GM19395 (cell line): Measurements from ENCODE around the gene SYT8.

ENCODE experiments used
- ATAC-seq: cut with Tn5 transposase; IDR thresholded peaks from one replicate; pipeline ENCODE4 v1.9.1; 2021; ENCODE audit warnings: mild to moderate bottlenecking, moderate library complexity; ENCODE audit not compliant: unreplicated experiment

Gene SYT8

DNA sequence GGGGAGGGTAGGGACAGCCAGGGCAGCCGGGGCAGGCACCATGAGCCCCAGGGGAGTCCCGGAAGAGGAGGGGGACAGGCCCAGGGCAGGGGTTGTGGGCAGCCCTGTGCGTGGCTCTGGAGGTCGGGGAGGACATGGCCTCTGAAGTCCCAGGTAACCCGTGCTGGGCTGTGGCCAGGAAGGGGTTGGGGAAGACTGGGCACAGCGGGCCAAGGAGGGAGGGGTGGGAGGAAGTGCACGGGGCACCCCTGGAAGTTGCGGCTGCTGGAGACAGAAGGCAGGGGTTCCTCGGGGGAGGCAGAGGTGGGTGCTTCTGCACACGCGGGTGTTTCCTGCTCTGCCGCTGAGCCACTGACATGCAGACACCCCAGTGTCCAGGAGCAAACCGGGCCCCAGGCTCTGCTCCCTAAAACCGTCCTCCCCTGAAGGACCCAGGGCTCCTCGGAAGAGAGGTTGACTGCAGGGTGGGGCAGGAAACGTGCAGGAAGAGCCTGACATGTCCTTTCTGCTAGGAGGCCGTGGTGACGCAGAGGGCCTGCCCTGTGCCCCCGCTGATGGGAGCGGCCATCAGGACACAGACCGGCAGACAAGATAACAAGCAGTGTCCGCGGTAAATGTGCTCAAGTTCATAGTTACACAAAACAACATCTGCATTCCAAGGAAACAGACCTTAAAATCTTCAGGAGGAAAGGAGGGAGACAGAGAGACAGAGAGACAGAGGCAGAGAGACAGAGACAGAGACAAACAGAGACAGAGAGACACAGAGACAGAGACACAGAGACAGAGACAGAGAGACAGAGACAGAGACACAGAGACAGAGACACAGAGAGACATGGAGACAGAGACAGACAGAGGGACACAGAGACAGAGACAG lies 9.7 kb downstream of the SYT8 start:
- no peak for ATAC-seq

DNA sequence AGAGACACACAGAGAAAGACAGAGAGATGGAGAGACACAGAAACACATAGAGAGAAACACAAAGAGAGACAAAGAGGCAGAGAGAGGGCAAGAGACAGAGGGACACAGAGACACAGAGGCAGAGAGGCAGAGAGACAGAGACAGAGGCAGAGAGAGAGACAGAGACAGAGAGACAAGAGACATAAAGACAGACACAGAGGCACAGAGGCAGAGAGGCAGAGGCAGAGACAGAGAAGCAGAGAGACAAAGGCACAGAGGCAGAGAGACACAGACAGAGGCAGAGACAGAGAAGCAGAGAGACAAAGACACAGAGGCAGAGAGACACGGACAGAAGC lies 10.3 kb downstream of the SYT8 start:
- ATAC-seq: no peak

DNA sequence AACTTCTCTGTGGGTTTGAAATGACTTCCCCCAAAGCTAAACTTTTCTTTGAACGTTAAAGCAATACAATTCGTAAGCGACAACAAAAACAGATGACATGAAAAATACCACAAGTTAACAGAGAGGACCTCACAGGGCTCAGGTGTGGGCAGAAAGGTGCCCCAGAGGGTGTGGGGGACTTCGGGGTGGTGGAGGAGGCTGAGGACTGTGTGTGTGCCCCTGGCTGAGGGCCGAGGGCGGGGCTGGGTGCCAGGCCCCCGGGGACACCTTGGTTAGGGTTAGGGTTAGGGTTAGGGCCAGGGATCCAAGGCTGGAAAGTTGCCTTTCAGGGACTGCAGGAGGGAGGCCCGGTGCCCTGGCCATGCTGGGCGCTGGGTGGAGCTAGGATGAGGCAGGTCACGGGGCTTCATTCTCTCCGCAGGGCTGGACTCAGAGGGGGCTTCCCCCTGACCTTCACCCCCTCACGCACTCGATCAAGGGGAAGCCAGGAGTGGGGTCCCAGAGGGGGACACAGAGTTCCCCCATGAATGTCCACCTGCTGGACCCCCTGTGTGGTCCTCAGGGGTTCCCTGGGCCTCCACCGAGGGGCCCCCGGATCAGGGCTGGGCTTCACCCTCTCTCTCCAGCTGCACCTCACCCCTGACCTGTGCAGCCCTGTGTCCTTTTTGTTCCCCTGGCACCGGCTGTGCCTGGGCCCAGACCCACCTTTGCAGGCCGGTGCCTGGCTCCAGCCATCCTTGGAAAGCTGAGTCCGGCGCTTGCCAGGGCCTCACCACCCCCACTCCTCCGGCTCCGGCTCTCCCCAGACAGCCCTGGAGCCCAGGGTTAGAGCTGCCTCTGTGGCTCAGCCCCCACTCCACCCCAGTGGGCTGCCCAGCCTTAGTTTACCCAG lies 11.0 kb downstream of the SYT8 start:
- no peak for ATAC-seq

DNA sequence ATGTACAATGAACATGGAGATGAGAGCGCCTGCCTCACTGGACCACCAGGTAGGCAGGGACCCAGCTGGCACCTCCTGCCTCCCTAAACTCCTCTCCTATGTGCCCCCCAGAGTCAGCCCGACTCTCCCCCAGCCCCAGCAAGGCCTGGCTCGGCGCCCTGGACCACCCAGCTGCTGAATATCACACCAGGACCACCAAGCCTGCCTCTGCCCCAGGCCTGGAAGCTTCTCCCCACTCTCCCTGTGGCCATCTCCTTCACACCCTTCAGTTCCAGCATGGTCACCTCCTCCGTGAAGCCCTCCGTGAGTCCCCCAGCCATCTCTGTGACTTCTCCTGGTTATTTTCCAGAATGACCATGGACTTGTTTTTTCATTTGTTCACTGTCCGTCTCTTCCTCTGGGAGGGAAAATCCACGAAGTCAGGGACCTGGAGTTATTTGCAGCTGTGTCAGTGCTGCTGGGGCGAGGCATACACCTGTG lies 11.7 kb downstream of the SYT8 start:
- ATAC-seq: no peak

DNA sequence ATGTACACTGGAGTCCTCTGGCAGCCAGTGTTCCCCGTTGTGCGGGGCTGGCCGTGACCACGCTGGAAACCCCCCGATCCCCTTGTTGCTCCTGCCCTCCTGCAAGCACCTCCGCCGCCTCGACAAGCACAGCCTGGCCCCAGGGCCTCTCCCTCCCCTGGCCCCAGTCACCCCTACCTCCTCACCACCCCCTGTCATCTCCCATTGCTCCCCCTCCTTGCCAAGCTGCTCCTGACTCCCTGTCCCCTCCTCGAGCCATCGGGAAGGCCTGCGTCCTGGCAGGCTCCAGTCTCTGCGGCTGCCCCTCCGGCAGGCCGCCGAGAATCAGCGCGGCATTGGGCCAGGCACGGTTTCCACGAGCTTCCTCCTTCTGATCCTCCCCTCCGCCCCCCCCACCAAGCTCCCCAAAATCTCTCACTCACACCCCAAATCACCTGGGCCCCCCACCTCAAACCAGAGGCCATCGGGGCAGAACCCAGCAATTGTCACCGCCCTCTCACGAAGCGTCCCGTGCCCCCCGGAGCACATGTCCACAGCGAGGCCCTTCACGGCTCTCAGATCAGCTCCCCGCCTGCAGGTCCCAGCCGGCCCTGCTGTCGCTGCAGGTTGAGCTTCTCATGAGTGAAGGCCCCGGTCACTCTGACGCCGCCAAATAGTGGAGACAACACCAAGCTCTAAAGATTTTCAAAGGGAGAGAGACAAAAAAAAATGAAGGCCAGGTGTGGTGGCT lies 12.4 kb downstream of the SYT8 start:
- ATAC-seq: no peak

DNA sequence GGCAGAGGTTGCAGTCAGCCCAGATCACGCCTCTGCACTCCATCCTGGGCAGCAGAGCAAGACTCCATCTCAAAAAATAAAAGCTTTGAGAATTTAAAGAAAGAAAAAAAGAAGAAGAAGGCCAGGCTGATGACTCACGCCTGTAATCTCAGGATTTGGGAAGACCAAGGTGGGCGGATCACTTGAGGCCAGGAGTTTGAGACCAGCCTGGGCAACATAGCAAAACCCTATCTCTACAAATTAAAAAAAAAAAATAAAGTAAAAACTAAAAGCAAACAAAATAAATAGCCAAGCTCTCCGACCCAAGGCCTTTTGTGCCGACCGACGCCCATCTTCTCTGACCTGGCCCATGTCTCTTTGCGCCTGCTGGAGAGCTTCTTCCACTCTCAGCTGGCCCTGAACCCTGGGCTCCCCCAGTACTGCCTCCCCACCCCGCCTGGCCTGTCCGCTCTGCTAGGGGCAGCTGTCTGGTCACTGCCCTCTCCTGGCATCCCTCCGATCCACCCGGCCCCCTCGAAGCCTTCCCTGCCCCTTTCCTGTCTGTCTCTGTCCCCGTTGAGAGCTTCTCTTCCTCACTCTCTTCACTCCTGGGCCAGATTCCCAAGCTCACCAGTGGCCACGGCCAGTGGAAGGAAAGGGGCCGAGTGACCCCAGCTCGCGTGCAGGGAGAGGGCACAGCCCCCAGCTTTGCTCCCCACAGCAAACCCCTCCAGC lies 13.3 kb downstream of the SYT8 start:
- ATAC-seq: no peak

DNA sequence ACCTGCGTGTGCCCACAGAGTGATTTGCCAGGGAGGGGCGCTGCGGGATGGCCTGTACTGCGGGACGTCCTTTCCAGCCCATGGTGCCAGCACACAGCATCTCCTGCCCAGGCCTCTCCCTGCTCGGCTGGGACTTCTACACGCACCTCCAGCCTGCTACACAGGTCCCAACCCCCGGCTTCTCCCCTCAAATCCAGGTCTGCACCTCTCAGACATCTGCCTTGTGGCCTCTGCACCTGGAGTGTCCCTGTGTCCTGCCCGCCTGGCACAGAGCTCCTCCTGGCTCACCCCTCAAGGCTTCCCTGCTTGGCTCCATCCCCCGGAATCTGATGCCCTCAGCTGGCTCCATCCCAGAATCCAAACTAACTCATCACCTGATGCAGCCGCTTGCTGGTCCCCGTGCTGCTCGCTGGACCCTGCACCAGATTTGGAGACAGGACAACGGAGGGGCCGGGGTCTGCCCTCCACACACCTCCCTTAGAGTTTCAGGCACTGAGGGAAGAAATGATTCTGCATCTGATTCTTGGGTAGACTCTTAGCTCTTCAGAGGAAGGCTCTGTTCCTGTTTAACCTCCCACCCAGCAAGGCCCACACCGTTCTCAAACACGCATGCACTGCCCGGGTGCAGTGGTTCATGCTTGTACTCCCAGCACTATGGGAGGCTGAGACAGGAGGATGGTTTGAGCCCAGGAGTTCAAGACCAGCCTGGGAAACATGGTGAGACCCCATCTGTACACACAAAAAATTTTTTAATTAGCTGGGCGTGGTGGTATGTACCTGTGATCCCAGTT lies 14.0 kb downstream of the SYT8 start:
- ATAC-seq: no peak

DNA sequence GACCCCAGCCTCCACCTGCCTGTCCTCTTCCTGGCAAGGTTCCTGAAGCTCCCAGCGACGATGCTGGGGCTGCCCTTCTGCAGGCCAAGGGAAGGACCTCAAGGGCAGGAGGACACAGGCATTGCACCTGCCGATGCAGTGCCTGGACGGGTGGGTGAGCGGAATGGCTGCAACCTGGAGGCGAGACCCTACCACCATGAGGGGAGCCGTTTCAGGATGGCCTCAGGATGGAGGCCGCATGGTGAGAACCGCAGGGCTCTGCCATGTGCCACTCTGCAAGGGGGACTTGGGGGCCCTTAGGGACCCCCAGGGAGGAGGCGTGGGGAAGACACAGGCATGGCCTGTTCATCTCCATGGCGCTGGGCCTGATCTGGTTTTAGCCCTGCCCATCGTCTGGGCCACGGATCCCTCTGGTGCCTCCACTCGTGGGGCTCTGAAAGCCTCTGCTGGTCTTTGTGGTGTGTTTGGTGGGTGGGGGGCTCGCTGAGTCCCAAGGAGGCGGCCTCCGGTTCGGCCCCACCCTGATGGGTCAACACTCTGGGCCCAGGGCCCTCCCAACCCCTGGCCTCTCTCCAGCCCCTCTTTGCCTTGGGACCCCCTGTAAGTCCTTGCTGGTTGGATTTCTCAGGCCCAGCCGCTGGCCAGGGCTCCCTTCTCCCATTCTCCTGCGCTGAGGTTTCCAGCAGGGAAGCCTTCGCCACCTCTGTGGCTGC lies 16.8 kb downstream of the SYT8 start:
- no peak for ATAC-seq

DNA sequence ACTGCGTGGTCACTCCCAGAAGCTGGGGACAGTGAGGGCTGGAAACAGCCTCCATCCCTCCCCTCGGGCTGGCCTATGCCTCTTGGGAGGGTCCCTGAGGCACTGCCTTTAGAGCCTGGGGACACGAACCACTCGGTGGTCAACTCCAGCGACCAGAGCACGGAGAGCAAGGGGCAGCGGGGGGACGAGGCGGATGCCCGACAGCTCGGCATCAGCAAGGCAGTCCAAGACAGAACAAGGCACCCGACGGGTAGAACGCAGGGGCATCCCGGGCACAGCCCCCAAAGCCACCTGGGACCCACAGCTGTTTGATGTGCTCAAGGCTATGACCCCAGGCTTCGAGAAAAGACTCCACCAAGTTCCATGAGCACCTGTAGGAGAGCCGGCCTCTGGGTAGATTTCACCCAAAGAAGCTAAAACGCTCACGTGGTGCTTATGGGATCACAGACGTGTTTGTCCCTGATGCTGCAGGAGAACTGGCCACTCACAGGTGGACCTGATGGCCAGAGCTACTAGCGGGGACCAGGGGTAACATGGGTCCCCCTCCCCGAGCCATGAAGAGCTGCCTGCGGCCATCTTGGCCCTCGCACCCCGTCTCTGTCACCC lies 17.6 kb downstream of the SYT8 start:
- peak; percentile 2 for ATAC-seq

DNA sequence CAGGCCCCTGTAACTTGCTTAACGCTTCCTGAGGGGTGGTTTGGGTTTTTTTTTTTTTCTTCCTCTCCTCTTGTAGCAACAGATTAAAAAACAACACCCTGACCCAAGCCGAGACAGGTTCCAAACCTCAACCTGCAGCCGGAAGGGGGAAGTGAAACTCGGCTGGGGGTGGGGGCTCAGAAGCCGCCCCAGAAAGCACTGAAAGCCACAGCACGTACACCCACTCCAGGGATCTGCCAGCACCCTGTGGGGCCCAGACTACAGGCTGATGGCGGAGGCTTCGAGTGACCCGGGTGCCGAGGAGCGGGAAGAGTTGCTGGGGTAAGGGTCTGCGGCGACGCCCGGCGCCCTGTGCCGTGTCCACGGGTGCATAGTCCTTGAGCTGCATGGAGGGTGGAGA lies 18.1 kb downstream of the SYT8 start, which contains the start of gene LSP1:
Gene LSP1 (plus strand): TSS at position 208 of the 400 bp plus-strand sequence. CDS start 61 bp downstream, at position 269.
- peak; percentile 42 for ATAC-seq

DNA sequence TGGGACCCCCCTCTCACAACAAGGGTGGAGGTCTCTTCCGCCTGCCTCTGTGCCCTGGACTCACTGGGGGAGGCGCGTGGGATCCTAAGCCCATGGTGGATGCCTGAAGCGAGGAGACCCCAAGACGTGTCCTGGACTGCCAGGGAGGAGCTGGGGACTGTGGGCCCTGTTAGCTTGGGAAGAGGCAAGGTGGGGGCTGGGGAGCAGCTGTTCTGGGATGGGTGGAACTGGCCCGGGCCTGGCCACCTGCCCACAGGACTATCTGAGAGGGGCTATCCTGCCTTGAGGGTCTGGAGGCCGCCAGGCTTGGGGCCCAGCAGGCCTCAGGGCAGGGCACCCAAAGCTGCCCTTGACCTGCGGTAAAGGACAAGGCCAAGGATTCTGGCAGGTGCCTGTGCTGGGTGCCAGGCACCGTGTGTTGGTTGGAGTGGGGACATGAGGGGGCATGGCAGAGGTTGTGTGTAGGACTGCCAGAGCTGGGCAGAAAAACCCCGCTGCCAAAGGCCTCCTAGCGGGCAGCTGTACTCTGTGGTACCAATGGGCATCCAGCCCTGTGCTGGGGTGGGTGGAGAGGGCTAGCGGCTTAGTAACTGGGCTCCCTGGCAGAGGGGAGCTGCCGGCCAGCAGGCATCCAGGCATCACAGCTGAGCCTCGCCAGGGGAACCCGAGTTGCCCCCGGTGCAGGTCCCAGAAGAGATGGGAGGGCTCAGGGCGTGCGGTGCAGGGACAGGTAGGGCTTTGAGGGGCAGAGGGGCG lies 18.8 kb downstream of the SYT8 start:
- ATAC-seq: no peak

DNA sequence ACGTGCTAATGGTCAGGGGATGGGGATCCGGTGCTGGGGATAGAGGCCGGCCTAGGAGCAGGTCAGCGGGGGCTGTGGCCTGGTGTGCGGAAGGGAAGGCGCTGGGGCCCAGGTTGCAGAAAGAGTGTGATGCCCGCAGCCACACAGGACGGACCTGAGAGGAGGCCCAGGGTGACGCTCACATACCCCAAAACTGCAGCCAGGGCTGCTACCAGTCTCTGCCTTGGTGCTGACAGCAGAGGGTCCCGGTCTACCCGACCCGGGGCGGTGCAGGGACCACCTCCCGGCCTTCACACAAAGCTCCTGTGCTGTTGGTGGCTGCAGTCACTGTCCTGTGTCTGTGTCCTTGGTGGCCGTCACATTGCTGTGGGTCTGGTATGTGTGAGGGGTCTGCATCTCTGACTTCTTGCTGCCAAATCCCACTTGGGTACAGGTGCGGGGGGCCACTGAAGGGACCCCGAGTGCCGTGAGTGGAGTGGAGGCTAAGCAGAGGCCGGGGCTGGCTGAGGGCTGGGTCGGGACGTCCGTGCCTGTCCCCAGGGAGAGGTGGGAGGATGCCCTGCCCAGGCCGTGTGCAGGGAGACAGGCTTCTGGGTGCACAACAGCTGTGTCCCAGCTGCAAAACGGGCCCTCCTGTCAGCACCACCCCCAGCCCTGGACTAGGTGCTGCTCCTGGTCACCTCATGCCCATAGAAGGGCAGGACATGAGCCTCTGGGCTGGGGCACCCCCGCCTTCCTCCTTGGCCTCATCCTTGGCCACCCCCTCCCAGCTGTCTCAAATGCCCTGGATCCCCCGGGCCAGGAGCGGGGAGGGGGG lies 19.6 kb downstream of the SYT8 start:
- ATAC-seq: peak; percentile 25

DNA sequence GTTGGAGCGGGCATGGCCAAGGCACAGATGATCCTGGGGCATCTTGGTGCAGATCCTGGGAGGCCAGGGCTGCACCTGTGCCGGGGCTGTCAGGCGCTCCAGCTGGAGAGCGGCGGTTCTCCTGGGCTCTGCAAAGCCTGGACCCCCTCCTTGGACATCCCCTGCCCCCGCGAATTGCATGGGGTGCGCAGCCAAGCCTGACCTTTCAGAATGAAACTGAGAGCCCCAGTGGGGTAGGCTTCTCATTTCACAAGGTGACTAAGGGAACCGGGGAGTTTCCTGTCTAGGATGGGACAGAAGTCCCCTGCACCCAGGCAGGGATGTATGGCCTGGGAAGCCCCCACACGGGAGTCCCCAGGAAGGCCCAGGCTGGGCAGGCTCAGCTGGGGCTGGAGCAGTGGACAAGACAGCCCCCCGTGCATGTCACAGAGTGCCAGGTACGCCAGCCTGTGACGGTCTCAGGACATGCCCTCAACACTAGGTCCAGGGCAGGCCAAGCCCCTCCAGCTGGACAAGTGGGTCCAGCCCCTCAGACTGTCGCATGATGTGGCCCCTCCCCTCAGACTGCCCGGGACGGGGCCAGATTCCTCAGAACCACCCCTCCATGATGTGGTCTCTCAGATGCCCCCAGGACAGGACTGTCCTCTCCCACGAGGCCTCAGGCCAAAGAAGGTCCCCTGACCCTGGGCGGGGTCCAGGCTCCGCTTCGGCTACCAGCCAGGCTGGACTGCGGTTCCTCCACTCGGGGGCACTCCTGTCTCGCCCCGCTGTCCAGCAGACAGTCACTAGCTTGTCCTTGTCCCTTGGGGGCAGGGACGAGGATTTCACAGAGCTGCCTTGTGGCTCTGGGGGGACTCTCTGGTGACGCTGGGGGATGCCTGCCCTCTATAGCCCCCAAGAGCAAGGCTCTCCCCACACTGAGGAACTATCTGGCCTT lies 20.4 kb downstream of the SYT8 start:
- peak; percentile 45 for ATAC-seq

DNA sequence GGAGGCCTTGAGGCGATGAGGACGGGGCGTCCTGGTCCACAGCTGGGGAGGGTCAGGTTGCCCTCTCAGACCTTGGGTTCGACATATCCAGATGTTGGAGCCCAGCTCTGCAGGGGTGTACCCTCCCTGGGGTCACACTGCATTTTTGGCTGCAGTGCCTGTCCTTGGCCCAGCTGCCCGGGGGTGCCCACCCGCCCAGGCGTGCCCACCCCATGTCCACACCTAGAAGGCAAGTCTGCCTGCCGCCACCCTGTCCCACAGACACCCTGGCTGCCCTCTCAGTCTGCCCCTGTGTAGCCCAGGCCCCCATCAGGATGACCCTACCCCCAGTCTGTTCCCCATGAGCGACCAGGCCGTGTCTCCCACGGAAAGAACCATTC lies 21.1 kb downstream of the SYT8 start:
- ATAC-seq: no peak

DNA sequence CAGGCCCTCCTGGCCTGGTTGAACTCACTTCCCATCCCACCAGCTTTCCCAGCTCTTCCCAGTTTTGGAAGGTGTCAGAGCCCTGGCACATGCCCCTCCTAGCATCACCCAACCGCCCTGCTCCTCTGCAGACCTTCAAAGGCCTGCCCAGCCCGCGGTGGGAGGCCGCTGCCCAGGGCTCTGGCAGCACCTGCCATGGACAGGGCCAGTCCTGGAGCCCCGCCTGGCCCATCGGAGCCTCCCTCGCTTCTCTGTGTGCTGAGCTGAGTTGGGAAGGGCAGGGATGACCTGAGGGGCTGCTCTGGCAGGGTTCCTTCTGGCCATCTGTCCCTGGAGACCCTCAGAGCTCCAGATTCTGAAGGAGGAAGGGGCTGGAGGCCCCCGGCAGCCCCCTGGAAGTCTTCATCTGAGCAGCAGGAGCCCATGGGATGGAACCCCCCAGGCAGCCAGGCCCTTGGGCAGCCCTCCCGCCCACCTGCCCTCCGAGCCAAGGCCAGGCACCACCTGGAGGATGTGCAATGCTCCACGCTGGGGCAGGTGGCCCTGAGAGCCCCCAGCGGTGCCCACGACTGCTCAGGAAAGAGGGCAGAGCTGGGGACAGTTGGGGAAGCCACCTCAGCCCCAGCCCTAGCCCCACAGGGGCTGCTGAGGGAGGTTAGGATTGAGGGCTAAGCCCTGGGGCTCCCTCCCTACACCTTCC lies 21.7 kb downstream of the SYT8 start:
- ATAC-seq: no peak
